GM21360 (cell line): ENCODE measurements around the gene CACNA2D1.
"Not testable (repeated sequence)": the region's sequence is repeated elsewhere in the genome, so short reads cannot be mapped to it uniquely, and the experiment has no call there.

ENCODE experiments used
- ATAC-seq: cut with Tn5 transposase; IDR thresholded peaks from one replicate; pipeline ENCODE4 v1.9.1; 2021; ENCODE audit warnings: mild to moderate bottlenecking, moderate library complexity; ENCODE audit not compliant: unreplicated experiment

Gene CACNA2D1

GRCh38 chr7:82435769-82436168 lies 7.8 kb downstream of the CACNA2D1 start:
- no peak for ATAC-seq

- ATAC-seq: no peak
Measured at GRCh38 chr7:82434275-82435022, 9.1 kb downstream of the CACNA2D1 start.

GRCh38 chr7:82433507-82433906 lies 10.1 kb downstream of the CACNA2D1 start:
- ATAC-seq: no peak

GRCh38 chr7:82432743-82433142 lies 10.8 kb downstream of the CACNA2D1 start:
- not testable (repeated sequence) for ATAC-seq

- ATAC-seq: no peak
Measured at GRCh38 chr7:82430500-82431465, 12.8 kb downstream of the CACNA2D1 start.

- no peak for ATAC-seq
Measured at GRCh38 chr7:82429408-82429807, 14.2 kb downstream of the CACNA2D1 start.

GRCh38 chr7:82428186-82428961 lies 15.2 kb downstream of the CACNA2D1 start:
- no peak for ATAC-seq

- no peak for ATAC-seq
Measured at GRCh38 chr7:82423446-82423845, 20.1 kb downstream of the CACNA2D1 start.

- ATAC-seq: no peak
Measured at GRCh38 chr7:82419200-82419599, 24.4 kb downstream of the CACNA2D1 start.

- ATAC-seq: no peak
Measured at GRCh38 chr7:82417898-82418297, 25.7 kb downstream of the CACNA2D1 start.

GRCh38 chr7:82416402-82416801 lies 27.2 kb downstream of the CACNA2D1 start:
- ATAC-seq: no peak

- no peak for ATAC-seq
Measured at GRCh38 chr7:82414389-82414788, 29.2 kb downstream of the CACNA2D1 start.

- no peak for ATAC-seq
Measured at GRCh38 chr7:82413237-82413636, 30.3 kb downstream of the CACNA2D1 start.

GRCh38 chr7:82411732-82412131 lies 31.8 kb downstream of the CACNA2D1 start:
- ATAC-seq: no peak

GRCh38 chr7:82410461-82410860 lies 33.1 kb downstream of the CACNA2D1 start:
- no peak for ATAC-seq

- no peak for ATAC-seq
Measured at GRCh38 chr7:82406937-82407336, 36.6 kb downstream of the CACNA2D1 start.

- ATAC-seq: no peak
Measured at GRCh38 chr7:82405301-82405700, 38.3 kb downstream of the CACNA2D1 start.

- no peak for ATAC-seq
Measured at GRCh38 chr7:82404652-82405051, 38.9 kb downstream of the CACNA2D1 start.

GRCh38 chr7:82404094-82404493 lies 39.5 kb downstream of the CACNA2D1 start:
- ATAC-seq: no peak

- no peak for ATAC-seq
Measured at GRCh38 chr7:82397879-82398524, 45.6 kb downstream of the CACNA2D1 start.

- no peak for ATAC-seq
Measured at GRCh38 chr7:82396343-82396742, 47.2 kb downstream of the CACNA2D1 start.
